IMR-90 (cell line): ENCODE data around the gene SLC44A1. TPM values are rescaled to one million over a fixed set of nuclear protein-coding genes. Genes with fewer than 3 reads are reported as not detected.

Experiments
- ATAC-seq: fragments of 200-7000 bp; cut with Tn5 transposase; 2 replicates; pipeline ENCODE4 v1.9.1; 2020; ENCODE audit warnings: low read depth, mild to moderate bottlenecking, moderate library complexity
- BruUV-seq: library from RNA; stranded (reverse); fragments of 400-500 nt; replicated peaks from 2 replicates; lab custom pipeline; 2021; lab: Mats Ljungman, UMichigan
- CTCF ChIA-PET: fragments of 300-600 bp; formaldehyde crosslinking; extraction: SDS; loops from one replicate; lab custom pipeline; 2021; ENCODE audit warnings: antibody characterized with exemption; lab: Yijun Ruan, JAX
- POLR2A ChIA-PET: fragments of 300-600 bp; sonication (Branson Sonifier 250); formaldehyde crosslinking; loops from one replicate; lab custom pipeline; 2022; ENCODE audit warnings: antibody characterized with exemption; ENCODE audit not compliant: unreplicated experiment; lab: Charles Lee
- DNase-seq: peaks from one replicate; pipeline ENCODE4 v3.0.0; 2013
- H2AFZ ChIP-seq: replicated peaks from 2 replicates; pipeline ENCODE3; 2013; ENCODE audit warnings: low read length, mild to moderate bottlenecking; ENCODE audit not compliant: poor library complexity
- H2AK5ac ChIP-seq: 2 replicates; pipeline ENCODE4 v1.6.1; 2013; ENCODE audit warnings: low read depth, low read length, inconsistent platforms
- H2AK9ac ChIP-seq: replicated peaks from 2 replicates; pipeline ENCODE3; 2013; ENCODE audit warnings: mild to moderate bottlenecking, low read depth, low read length, moderate library complexity; ENCODE audit not compliant: poor library complexity
- H2BK120ac ChIP-seq: 2 replicates; pipeline ENCODE4 v1.6.1; 2013; ENCODE audit warnings: low read depth, low read length, inconsistent platforms
- H2BK15ac ChIP-seq: 3 replicates; pipeline ENCODE4 v1.6.1; 2013; ENCODE audit warnings: low read depth, low read length, inconsistent platforms
- H2BK20ac ChIP-seq: 2 replicates; pipeline ENCODE4 v1.6.1; 2013; ENCODE audit warnings: low read depth, mild to moderate bottlenecking, inconsistent platforms, low read length, moderate library complexity
- H2BK5ac ChIP-seq: 2 replicates; pipeline ENCODE4 v1.6.1; 2013; ENCODE audit warnings: mild to moderate bottlenecking, low read depth, low read length, inconsistent platforms; ENCODE audit not compliant: poor library complexity, severe bottlenecking
- H3K14ac ChIP-seq: replicated peaks from 2 replicates; pipeline ENCODE4 v1.6.1; 2013; ENCODE audit warnings: low read depth, low read length, inconsistent platforms
- H3K18ac ChIP-seq: 2 replicates; pipeline ENCODE4 v1.6.1; 2013; ENCODE audit warnings: low read depth, low read length, control low read depth
- H3K23ac ChIP-seq: 2 replicates; pipeline ENCODE4 v1.6.1; 2013; ENCODE audit warnings: low read depth, low read length, inconsistent platforms
- H3K27ac ChIP-seq: 2 replicates; pipeline ENCODE4 v1.5.1; 2013; ENCODE audit warnings: mild to moderate bottlenecking, control low read depth, low read length; ENCODE audit not compliant: insufficient read depth
- H3K27me3 ChIP-seq: 2 replicates; pipeline ENCODE4 v1.6.1; 2013; ENCODE audit warnings: low read length; ENCODE audit not compliant: control insufficient read depth, insufficient read depth
- H3K36me3 ChIP-seq: 2 replicates; pipeline ENCODE4 v1.6.1; 2013; ENCODE audit warnings: low read length, mixed read lengths; ENCODE audit not compliant: control insufficient read depth, insufficient read depth
- H3K4ac ChIP-seq: 2 replicates; pipeline ENCODE4 v1.6.1; 2013; ENCODE audit warnings: low read depth, low read length, inconsistent platforms
- H3K4me1 ChIP-seq: 2 replicates; pipeline ENCODE4 v1.6.1; 2013; ENCODE audit warnings: low read length, mixed read lengths; ENCODE audit not compliant: control insufficient read depth, insufficient read depth
- H3K4me2 ChIP-seq: 2 replicates; pipeline ENCODE4 v1.6.1; 2013; ENCODE audit warnings: low read depth, mild to moderate bottlenecking, control low read depth, low read length, moderate library complexity
- H3K4me3 ChIP-seq: 2 replicates; pipeline ENCODE4 v1.5.1; 2013; ENCODE audit warnings: low read depth, mild to moderate bottlenecking, control low read depth, low read length, moderate library complexity; ENCODE audit not compliant: insufficient read depth
- H3K56ac ChIP-seq: 2 replicates; pipeline ENCODE4 v1.6.1; 2013; ENCODE audit warnings: low read length, inconsistent platforms; ENCODE audit not compliant: insufficient read depth; ENCODE audit errors: extremely low read depth
- H3K79me1 ChIP-seq, 2 experiments: 2 replicates each; pipeline ENCODE4 v1.6.1; 2013; ENCODE audit warnings: low read length in 2 of 2, inconsistent platforms in 1 of 2, low read depth in 1 of 2
- H3K9ac ChIP-seq: 2 replicates; pipeline ENCODE4 v1.6.1; 2013; ENCODE audit warnings: low read depth, low read length, control low read depth
- H3K9me1 ChIP-seq: 2 replicates; pipeline ENCODE4 v1.6.1; 2013; ENCODE audit warnings: low read length, inconsistent platforms; ENCODE audit not compliant: insufficient read depth
- H3K9me3 ChIP-seq: 2 replicates; pipeline ENCODE4 v1.6.1; 2013; ENCODE audit warnings: low read length; ENCODE audit not compliant: control insufficient read depth, insufficient read depth
- H4K20me1 ChIP-seq: 2 replicates; pipeline ENCODE4 v1.6.1; 2013; ENCODE audit warnings: low read length, inconsistent platforms; ENCODE audit not compliant: insufficient read depth
- H4K5ac ChIP-seq: 2 replicates; pipeline ENCODE4 v1.6.1; 2013; ENCODE audit warnings: mild to moderate bottlenecking, low read depth, low read length, control low read depth
- H4K8ac ChIP-seq, 2 experiments: 2 replicates each; pipeline ENCODE4 v1.6.1; 2013; ENCODE audit warnings: low read depth in 2 of 2, low read length in 2 of 2, control low read depth in 1 of 2, inconsistent platforms in 1 of 2
- H4K91ac ChIP-seq: 2 replicates; pipeline ENCODE4 v1.6.1; 2013; ENCODE audit warnings: low read depth, low read length, inconsistent platforms; ENCODE audit not compliant: insufficient read depth
- BHLHE40 ChIP-seq: fragments of 150-350 bp; IDR thresholded peaks from 2 replicates; pipeline ENCODE4 v1.6.1; 2016; ENCODE audit warnings: mild to moderate bottlenecking, low read depth, low read length
- CEBPB ChIP-seq: IDR thresholded peaks from 2 replicates; pipeline ENCODE4 v1.6.1; 2012; ENCODE audit warnings: low read depth, low read length, improper control_type of control experiment
- CHD1 ChIP-seq: IDR thresholded peaks from 2 replicates; pipeline ENCODE4 v1.6.1; 2012; ENCODE audit warnings: low read depth, low read length, improper control_type of control experiment
- CTCF ChIP-seq: conservative IDR thresholded peaks from 2 replicates; pipeline ENCODE4 v1.5.1; 2012; ENCODE audit warnings: mild to moderate bottlenecking, low read depth, low read length, improper control_type of control experiment
- ELK1 ChIP-seq: fragments of 150-350 bp; IDR thresholded peaks from 2 replicates; pipeline ENCODE4 v1.6.1; 2016; ENCODE audit warnings: low read depth, mild to moderate bottlenecking, low read length, moderate library complexity, borderline replicate concordance
- MAFK ChIP-seq: IDR thresholded peaks from 2 replicates; pipeline ENCODE4 v1.6.1; 2012; ENCODE audit warnings: low read depth, low read length, improper control_type of control experiment
- MAZ ChIP-seq: IDR thresholded peaks from 2 replicates; pipeline ENCODE4 v1.6.1; 2012; ENCODE audit warnings: low read depth, mild to moderate bottlenecking, low read length, improper control_type of control experiment, moderate library complexity, borderline replicate concordance
- MXI1 ChIP-seq: IDR thresholded peaks from 2 replicates; pipeline ENCODE4 v1.6.1; 2012; ENCODE audit warnings: low read depth, mild to moderate bottlenecking, low read length, moderate library complexity, borderline replicate concordance
- POLR2A ChIP-seq: IDR thresholded peaks from 2 replicates; pipeline ENCODE4 v1.6.1; 2012; ENCODE audit warnings: mild to moderate bottlenecking, low read depth, low read length
- RAD21 ChIP-seq: IDR thresholded peaks from 2 replicates; pipeline ENCODE4 v1.6.1; 2012; ENCODE audit warnings: low read length, improper control_type of control experiment
- RFX5 ChIP-seq: IDR thresholded peaks from 2 replicates; pipeline ENCODE4 v1.8.0; 2012; ENCODE audit warnings: low read depth, mild to moderate bottlenecking, low read length, moderate library complexity
- SMC3 ChIP-seq: fragments of 150-350 bp; IDR thresholded peaks from 2 replicates; pipeline ENCODE4 v1.6.1; 2016; ENCODE audit warnings: low read depth, mild to moderate bottlenecking, antibody characterized with exemption, low read length, moderate library complexity
- USF2 ChIP-seq: fragments of 150-350 bp; IDR thresholded peaks from 2 replicates; pipeline ENCODE4 v1.6.1; 2017; ENCODE audit warnings: mild to moderate bottlenecking, antibody characterized with exemption, low read length, low read depth
- WGBS, 2 experiments: methylation state at CpG; one replicate each; pipeline versions ENCODE4 v1.1.5 to v1.1.7; 2013; ENCODE audit warnings: missing lambda C conversion rate in 2 of 2; ENCODE audit not compliant: insufficient read length in 1 of 2; ENCODE audit errors: extremely low coverage in 2 of 2; 5-methylcytosine and 5-hydroxymethylcytosine counted together
- dilution Hi-C: fragments of 300-500 bp; cut with HindIII; formaldehyde crosslinking; loops from one replicate; pipeline ENCODE4 v1.14.3; 2018; ENCODE audit warnings: low sequenced_read_pairs; ENCODE audit not compliant: unreplicated experiment
- in situ Hi-C: fragments of 300-500 bp; cut with MboI; formaldehyde crosslinking; loops from 3 replicates; pipeline ENCODE4 v1.14.3; 2019; ENCODE audit warnings: low sequenced_read_pairs, inconsistent platforms, mixed read lengths
- intact Hi-C: fragments of 100-400 bp; cut with micrococcal nuclease; formaldehyde crosslinking; loops from 2 replicates; pipeline ENCODE4 v1.10.0; 2022
- polyA plus RNA-seq, 3 experiments: library from polyadenylated mRNA; depleted of rRNA; stranded (reverse); fragments of >200 nt; gene quantifications; 2 replicates each; pipeline ENCODE4 v1.2.3, GENCODE V29; 2012; ENCODE audit warnings: low replicate concordance in 1 of 3
- total RNA-seq: library from RNA; depleted of rRNA; stranded (reverse); fragments of >200 nt; gene quantifications from 2 replicates; pipeline ENCODE4 v1.2.3, GENCODE V29; 2012

SLC44A1 gene
- total and polyA plus RNA-seq, 2 of the 4 experiments (the other 2 are of a cell fraction), result 5.2 to 21.7 TPM

- no peak overlapping the region for H3K9ac ChIP-seq
- no peak overlapping the region for H3K4me3 ChIP-seq
- H3K4me2 ChIP-seq, result no peak overlapping the region
- no peaks in the 10 kb centered on the region for H3K9me1 ChIP-seq
- peaks cover 3% of the 10 kb centered on the region; the same call in 1 of the 2 replicates for H3K36me3 ChIP-seq
- H3K27me3 ChIP-seq, result no peaks in the 10 kb centered on the region
- BruUV-seq, result no TSS peak
- H3K4me1 ChIP-seq, result no peaks in the 10 kb centered on the region
- no peak overlapping the region for H4K5ac ChIP-seq
- H2AK5ac ChIP-seq, result no peak overlapping the region
- H3K23ac ChIP-seq, result no peak overlapping the region
- H3K9me3 ChIP-seq, result no peaks in the 10 kb centered on the region
- no peak overlapping the region for H2BK5ac ChIP-seq
- H4K8ac ChIP-seq, result no peak overlapping the region
- no CpG with 5 or more reads among the region's 4 CpGs for WGBS, 2 experiments
- no peak overlapping the region for H2AK9ac ChIP-seq
- ATAC-seq (no peak), DNase-seq (no peak)
- CTCF ChIA-PET, result no interaction called here
- TF ChIP-seq MXI1 (no peak), BHLHE40 (no peak), CHD1 (no peak), RFX5 (no peak), USF2 (no peak), MAZ (no peak), POLR2A (no peak), ELK1 (no peak), CEBPB (no peak), MAFK (no peak), SMC3 (no peak), RAD21 (no peak), CTCF (no peak)
- no peak overlapping the region for H3K56ac ChIP-seq
- in situ Hi-C loops (loop anchor here (25.0 kb wide), 1 partner anchor 112 kb away; no protein-coding TSS in a partner anchor), intact Hi-C loops (no loop called here), dilution Hi-C loops (no loop called here)
- H2BK15ac ChIP-seq, result no peak overlapping the region
- H4K91ac ChIP-seq, result no peak overlapping the region
- H4K20me1 ChIP-seq, result no peaks in the 10 kb centered on the region
- no peak overlapping the region for H3K18ac ChIP-seq
- H2AFZ ChIP-seq, result no peak overlapping the region
- POLR2A ChIA-PET, result no interaction called here
- H2BK120ac ChIP-seq, result no peak overlapping the region
- H3K79me1 ChIP-seq, result no peaks in the 10 kb centered on the region
- no peak overlapping the region for H3K14ac ChIP-seq
- no peak overlapping the region for H3K4ac ChIP-seq
- no peak overlapping the region for H2BK20ac ChIP-seq
- no peak overlapping the region for H3K27ac ChIP-seq
Measured at GRCh38 chr9:105375323-105375722, 130.9 kb downstream of the SLC44A1 start.
